GM10266 (cell line): ENCODE results near the gene STK11IP.

ENCODE experiments used
- DNase-seq: peaks from one replicate; pipeline ENCODE4 v3.0.0; 2012; ENCODE audit errors: extremely low spot score
- CTCF ChIP-seq: IDR thresholded peaks from 2 replicates; pipeline ENCODE4 v1.5.1; 2012; ENCODE audit warnings: mild to moderate bottlenecking, low read depth; ENCODE audit not compliant: control insufficient read depth, insufficient read depth; ENCODE audit errors: missing control alignments

Gene STK11IP, protein sequence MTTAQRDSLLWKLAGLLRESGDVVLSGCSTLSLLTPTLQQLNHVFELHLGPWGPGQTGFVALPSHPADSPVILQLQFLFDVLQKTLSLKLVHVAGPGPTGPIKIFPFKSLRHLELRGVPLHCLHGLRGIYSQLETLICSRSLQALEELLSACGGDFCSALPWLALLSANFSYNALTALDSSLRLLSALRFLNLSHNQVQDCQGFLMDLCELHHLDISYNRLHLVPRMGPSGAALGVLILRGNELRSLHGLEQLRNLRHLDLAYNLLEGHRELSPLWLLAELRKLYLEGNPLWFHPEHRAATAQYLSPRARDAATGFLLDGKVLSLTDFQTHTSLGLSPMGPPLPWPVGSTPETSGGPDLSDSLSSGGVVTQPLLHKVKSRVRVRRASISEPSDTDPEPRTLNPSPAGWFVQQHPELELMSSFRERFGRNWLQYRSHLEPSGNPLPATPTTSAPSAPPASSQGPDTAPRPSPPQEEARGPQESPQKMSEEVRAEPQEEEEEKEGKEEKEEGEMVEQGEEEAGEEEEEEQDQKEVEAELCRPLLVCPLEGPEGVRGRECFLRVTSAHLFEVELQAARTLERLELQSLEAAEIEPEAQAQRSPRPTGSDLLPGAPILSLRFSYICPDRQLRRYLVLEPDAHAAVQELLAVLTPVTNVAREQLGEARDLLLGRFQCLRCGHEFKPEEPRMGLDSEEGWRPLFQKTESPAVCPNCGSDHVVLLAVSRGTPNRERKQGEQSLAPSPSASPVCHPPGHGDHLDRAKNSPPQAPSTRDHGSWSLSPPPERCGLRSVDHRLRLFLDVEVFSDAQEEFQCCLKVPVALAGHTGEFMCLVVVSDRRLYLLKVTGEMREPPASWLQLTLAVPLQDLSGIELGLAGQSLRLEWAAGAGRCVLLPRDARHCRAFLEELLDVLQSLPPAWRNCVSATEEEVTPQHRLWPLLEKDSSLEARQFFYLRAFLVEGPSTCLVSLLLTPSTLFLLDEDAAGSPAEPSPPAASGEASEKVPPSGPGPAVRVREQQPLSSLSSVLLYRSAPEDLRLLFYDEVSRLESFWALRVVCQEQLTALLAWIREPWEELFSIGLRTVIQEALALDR

DNA sequence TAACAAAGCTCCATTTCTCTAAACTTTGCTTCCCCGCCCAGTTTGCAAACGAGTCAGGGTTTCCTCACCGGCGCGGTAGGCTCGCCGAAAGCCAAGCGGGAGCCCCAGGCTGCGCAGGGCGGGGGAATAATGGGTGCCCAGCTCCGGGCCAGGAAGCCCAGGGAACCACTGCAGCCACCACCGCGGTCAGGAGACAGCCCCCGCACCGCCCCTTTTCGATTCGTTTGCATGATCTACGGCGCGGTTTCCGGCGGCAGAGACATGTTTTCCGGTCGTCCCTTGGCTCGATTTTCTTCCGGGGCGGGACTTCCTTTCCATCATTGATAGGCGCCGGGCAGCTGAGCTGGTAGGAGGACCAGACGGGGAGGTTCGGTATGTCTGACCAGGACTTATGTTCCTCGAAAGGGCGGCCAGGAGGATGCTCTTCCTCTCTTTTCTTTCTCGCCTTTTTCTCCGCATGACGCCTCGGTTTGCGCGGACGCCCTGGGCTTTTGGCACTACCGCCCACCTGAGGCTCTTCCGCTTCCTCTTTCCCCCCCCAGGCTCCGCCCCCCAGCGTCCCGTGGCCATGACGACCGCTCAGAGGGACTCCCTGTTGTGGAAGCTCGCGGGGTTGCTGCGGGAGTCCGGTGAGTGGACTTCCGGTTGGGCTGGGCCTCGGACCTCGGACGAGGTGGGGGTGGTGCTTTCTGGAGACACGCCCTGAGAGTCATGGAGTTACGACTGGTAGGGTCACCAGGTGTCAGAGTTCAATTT, at the start of gene STK11IP:
Gene STK11IP, plus strand, starts transcription at position 306 of the 756 bp plus-strand sequence. Its CDS starts 263 bp downstream, at position 569.
- no peak for TF ChIP-seq CTCF
- DNase-seq = peak; percentile 92

DNA sequence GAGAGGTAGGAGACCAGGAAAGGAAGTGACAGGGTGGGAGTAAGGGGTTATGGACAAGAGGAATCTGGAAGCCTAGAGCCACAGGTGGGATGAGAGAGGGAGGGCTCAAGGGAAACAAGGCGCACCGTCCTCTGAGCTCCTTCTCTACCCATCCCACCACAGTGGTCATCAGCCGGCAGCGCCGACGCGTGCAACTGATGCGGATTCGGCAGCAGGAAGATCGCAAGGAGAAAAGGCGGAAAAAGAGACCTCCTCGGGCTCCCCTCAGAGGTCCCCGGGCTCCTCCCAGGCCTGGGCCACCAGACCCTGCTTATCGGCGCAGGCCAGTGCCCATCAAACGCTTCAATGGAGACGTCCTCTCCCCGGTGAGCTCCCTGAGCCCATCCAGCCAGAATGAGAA, 48.7 kb upstream of the STK11IP start:
- no peak for DNase-seq
- TF ChIP-seq CTCF = no peak

GRCh38 chr2:219549619-219550018, 48.0 kb upstream of the STK11IP start:
- no peak for TF ChIP-seq CTCF
- no peak for DNase-seq

DNA sequence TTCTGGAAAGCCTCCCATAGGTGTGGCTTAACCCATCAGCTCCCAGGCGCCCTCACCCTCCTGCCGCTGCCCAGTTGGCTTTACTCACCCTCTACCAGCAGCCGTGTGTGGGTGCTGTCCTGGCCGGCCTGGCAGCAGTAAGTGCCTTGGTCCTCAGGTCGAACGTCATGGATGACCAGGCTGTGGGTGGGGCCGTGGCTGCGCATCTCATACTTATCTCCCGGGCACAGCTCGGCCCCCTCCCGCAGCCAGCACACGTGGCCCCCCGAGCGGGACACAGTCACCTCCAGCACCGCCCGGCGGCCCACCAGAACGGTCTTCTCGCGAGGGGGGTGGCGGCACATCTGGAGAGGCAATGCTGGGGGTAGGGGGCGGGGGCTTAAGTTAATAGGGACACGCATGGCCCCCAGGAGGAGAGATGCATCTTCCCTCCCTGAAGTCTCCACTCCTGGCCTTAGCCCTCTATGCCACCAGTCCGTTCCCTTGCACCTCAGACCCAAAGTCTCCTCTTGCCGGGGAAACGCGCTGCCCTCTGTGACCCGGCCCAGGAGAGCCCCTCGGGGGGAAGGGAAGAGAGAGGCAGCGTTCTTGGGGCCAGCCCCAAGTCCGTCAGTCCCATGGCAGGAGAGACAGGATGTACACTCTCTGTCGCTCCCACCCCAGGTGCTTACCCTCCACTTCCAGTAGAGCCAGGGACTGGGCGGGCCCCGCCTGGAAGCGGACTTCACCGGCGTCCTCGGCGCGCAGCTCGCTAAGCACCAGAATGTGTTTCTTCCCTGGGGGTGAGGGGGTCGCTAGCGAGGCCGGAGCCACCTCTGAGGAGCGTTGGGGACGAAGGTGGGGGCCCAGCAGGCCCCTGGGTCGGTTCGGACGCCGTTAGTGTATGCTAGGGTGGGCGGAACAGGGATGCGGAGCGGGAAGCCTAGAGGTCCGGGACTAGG, 45.9 kb upstream of the STK11IP start:
- no peak for DNase-seq
- no peak for TF ChIP-seq CTCF

DNA sequence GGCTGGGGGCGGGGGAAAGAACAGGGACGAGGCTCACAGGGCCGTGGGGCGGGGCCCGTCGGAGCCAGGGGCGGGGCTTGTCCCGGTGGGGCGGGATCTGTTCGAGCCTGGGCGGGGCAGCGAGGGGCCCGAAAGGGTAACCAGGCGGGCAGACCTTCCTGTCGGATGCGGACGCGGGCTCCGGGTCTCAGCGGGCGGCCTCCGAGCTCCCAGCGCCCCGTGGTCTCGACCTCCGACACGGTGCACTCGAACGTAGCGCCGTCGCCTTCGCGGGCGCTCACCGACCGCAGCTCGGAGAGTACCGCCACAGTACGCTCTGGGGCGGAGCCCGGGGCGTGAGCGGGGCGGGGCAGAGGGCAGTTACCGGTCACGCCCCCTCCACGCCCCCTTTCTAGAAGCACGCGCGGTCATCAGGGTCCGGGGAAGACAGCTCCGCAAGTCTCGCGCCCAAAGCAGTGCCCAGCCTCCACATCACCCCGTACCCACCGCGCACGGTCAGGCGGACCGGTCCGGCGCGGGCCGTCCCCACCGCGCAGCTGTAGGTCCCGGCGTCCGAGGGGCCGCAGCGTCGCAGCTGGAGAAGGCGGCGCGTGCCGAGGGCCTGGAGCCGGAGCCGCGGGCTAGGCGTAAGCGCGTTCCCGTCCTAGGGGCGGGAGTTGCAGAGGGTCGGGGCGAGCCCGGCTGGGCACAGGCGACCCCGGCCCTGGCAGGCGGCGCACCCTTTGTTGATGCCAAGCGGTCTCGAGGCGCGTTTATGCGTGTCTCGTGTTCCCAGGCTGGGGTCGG, 45.1 kb upstream of the STK11IP start:
- peak; percentile 94 for DNase-seq
- no peak for TF ChIP-seq CTCF
